ENCODE data around the gene SMIM30.

Gene SMIM30

GRCh38 chr7:113086431-113086888, 31.9 kb downstream of the SMIM30 start, which contains the start of gene GPR85:
Gene GPR85, minus strand, starts transcription at chr7:113086827. Its CDS starts 2,106 bp downstream, at chr7:113084721.
- Mint-ChIP-seq H3K27me3 (peaks cover 72% of the 10 kb centered on the region), H3K27ac (no peak within 1 kb of the TSS)

GRCh38 chr7:113085781-113086390, 32.5 kb downstream of the SMIM30 start:
- Mint-ChIP-seq H3K9me3 (no peaks in the 10 kb centered on the region), H3K27ac (no peak overlapping the region), H3K4me3 (no peak overlapping the region), H3K27me3 (peaks cover 76% of the 10 kb centered on the region), H3K36me3 (ENCODE audit: low read depth) (no peaks in the 10 kb centered on the region), H3K4me1 (ENCODE audit: low read depth) (peaks cover 6% of the 10 kb centered on the region)
- DNase-seq: no peak

More at GRCh38 chr7:113086431-113086888, 31.9 kb downstream of the SMIM30 start, which contains the start of gene GPR85:
- Mint-ChIP-seq H3K4me1 (ENCODE audit: low read depth) (peaks cover 6% of the 10 kb centered on the region), H3K4me3 (peak within 1 kb of the TSS; percentile 56), H3K9me3 (no peaks in the 10 kb centered on the region), H3K36me3 (ENCODE audit: low read depth) (no peaks in the 10 kb centered on the region)
- DNase-seq: peak; percentile 47

DNA sequence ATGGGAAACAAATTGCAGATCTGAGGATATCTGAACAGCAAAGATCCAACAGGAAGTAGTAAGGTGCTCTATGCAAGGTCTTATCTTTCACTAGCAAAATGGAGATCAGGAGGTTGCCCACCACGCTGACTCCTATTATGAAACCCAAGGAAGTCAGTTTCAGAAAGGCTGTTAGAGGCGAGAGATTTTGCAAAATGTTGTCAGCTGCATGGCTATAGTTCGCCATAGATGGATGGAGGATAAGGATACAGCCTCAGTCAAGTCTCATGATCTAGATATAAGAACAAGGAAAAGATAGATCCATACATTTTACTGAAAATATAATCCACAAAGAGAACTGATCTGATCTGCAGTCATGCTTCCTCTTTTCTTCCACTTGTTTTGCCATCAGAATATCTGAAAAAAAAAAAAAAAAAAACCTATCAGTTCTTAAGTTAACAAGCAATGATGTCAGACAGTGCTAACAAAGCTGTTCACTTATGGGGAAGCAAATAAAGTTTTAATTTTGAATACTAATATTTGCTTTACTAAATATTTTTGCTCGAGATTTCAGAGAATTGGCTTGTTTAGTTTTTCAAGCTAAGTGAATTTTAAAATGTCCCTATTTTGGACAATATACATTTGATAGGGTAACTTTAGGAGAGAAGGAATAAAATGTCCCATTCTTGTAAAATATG, 33.7 kb downstream of the SMIM30 start:
- peaks cover 6% of the 10 kb centered on the region for H3K4me1 Mint-ChIP-seq (ENCODE audit: low read depth)
- H3K9me3 Mint-ChIP-seq: no peaks in the 10 kb centered on the region
- DNase-seq: no peak
- H3K36me3 Mint-ChIP-seq (ENCODE audit: low read depth): no peaks in the 10 kb centered on the region
- no peak overlapping the region for H3K27ac Mint-ChIP-seq
- peaks cover 77% of the 10 kb centered on the region for H3K27me3 Mint-ChIP-seq
- H3K4me3 Mint-ChIP-seq: no peak overlapping the region

DNA sequence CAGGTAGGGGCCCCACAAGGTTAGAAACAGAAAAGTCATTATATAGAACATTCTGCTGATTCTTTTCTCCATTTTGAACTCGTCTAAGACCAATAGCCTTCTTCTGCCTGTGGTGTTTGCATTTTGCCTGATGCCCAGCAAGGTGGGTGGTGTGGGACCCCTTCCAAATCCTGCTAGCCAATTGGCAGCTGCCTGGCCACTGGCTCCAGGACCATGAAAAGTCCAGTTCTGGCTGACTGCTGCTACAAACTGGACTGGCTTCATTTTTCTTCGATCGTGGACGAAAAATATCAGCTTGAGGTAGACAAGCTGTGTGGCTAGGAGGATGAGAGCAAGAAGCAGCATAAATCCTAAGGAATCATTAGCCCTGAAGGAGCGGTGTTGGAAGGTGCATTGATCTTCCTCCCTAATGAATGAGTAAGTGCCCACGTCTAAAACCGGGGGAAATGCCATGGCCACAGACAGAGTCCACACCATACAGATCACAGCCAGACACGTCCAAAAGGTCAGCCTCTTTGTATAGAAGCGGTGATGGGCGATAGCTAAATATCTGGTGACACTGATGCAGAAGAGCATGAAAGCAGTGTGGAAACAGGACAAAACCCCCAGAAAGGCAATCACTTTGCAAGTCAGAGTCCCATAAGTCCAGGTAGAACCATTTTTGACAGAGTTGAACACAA, 34.4 kb downstream of the SMIM30 start:
- Mint-ChIP-seq H3K4me3 (no peak overlapping the region), H3K4me1 (ENCODE audit: low read depth) (peaks cover 6% of the 10 kb centered on the region), H3K9me3 (no peaks in the 10 kb centered on the region), H3K27me3 (peaks cover 77% of the 10 kb centered on the region), H3K36me3 (ENCODE audit: low read depth) (no peaks in the 10 kb centered on the region), H3K27ac (no peak overlapping the region)
- DNase-seq: no peak

DNA sequence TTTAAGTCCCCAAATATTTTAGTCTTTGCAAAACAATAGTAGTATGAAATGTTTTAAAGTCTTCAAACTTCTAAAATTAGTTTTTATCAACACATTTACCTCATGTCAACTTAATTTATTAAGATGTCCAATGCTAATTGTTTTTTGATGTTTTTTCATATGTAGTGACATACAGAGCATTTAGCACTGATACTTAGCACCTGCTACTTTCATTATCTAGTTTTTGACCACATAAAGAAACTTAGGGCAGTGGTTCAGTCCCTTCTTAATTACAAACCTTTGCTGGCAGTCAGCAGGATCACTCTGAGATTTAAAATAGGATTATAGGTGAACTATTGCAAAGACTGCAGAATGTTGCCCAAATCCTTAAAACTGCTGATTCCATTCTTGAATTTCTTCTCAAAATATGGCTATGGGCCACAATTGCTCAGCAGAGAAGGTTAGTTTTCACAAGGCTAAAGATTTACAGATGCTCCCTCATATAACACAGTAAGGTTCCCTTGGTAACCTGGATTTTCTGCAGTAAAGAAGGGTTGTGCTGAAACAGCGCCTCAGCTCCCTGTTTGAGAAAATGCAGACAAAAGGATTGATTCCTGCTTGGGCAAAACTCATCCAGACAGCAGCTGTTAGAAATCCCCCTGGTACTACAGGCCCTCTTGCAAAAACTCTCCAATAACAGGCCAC, 35.1 kb downstream of the SMIM30 start:
- peaks cover 72% of the 10 kb centered on the region for H3K27me3 Mint-ChIP-seq
- H3K4me3 Mint-ChIP-seq: no peak overlapping the region
- no peaks in the 10 kb centered on the region for H3K36me3 Mint-ChIP-seq (ENCODE audit: low read depth)
- DNase-seq: no peak
- H3K4me1 Mint-ChIP-seq (ENCODE audit: low read depth): peaks cover 6% of the 10 kb centered on the region
- no peaks in the 10 kb centered on the region for H3K9me3 Mint-ChIP-seq
- no peak overlapping the region for H3K27ac Mint-ChIP-seq

DNA sequence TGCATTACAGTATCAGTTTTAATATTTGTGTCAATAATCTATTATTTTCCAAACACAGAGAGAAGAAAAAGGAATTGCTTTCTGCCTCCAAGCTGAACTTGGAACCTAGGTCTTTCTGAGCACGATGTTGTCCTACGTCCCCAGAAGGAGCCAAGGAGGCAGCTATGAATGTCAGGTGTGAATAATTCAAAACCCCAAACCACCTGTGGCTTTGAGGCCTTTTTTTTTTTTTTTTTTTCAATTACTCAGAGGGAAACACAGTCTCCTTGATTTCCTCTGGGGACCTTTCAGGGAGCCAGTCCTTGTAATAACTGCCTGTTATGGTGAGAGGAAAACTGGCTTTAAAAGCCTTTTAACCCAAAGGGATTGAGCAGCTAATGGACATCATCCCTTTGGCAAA, 40.0 kb downstream of the SMIM30 start:
- no peak overlapping the region for H3K27ac Mint-ChIP-seq
- H3K9me3 Mint-ChIP-seq: no peaks in the 10 kb centered on the region
- no peaks in the 10 kb centered on the region for H3K4me1 Mint-ChIP-seq (ENCODE audit: low read depth)
- H3K4me3 Mint-ChIP-seq: no peak overlapping the region
- peaks cover 40% of the 10 kb centered on the region for H3K27me3 Mint-ChIP-seq
- no peak for DNase-seq
- no peaks in the 10 kb centered on the region for H3K36me3 Mint-ChIP-seq (ENCODE audit: low read depth)

DNA sequence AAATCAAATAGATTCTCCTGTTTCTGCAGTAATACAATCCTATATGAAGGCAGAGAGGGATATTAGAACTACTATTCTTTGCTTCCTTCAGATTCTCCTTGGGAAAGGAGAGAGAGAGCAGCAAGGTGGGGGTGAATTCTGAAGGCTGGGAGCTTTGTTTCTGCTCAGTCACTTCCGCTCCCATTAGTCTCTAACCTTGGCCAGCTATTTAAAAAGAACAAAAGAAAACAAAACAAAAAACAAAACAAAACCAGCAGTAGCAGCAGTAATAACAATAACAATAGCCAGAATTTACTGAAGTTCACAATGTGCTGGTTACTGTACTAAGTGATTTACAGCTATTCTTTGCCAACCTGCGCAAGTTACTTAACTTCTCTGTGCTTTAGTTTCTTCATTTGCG, 41.7 kb downstream of the SMIM30 start:
- Mint-ChIP-seq H3K4me3 (no peak overlapping the region), H3K36me3 (ENCODE audit: low read depth) (no peaks in the 10 kb centered on the region), H3K27me3 (peaks cover 27% of the 10 kb centered on the region), H3K9me3 (no peaks in the 10 kb centered on the region), H3K27ac (no peak overlapping the region), H3K4me1 (ENCODE audit: low read depth) (no peaks in the 10 kb centered on the region)
- no peak for DNase-seq

GRCh38 chr7:113071465-113071864, 46.9 kb downstream of the SMIM30 start:
- H3K9me3 Mint-ChIP-seq: no peaks in the 10 kb centered on the region
- peaks cover 7% of the 10 kb centered on the region for H3K27me3 Mint-ChIP-seq
- H3K27ac Mint-ChIP-seq: no peak overlapping the region
- no peaks in the 10 kb centered on the region for H3K4me1 Mint-ChIP-seq (ENCODE audit: low read depth)
- no peak for DNase-seq
- no peaks in the 10 kb centered on the region for H3K36me3 Mint-ChIP-seq (ENCODE audit: low read depth)
- H3K4me3 Mint-ChIP-seq: no peak overlapping the region
